OCI-LY1 (cell line): ENCODE measurements around the gene ACAD8.

ENCODE experiments used
- H2AFZ ChIP-seq: fragments of 200-600 bp; sonication (generic), shearing (Covaris generic); 2 replicates; pipeline ENCODE4 v1.6.0; 2014; ENCODE audit warnings: antibody characterized with exemption, mild to moderate bottlenecking, low read length
- H3F3A ChIP-seq: fragments of 200-600 bp; sonication (generic), shearing (Covaris generic); 2 replicates; pipeline ENCODE4 v1.6.0; 2014; ENCODE audit warnings: mild to moderate bottlenecking, antibody characterized with exemption, low read length, moderate library complexity; ENCODE audit not compliant: insufficient read depth
- H3K27ac ChIP-seq: fragments of 200-600 bp; sonication (generic); 2 replicates; pipeline ENCODE4 v1.5.1; 2014; ENCODE audit warnings: low read length, mixed run types, mild to moderate bottlenecking, low read depth; ENCODE audit not compliant: poor library complexity, severe bottlenecking
- H3K27me3 ChIP-seq: fragments of 200-600 bp; sonication (generic); 2 replicates; pipeline ENCODE4 v1.6.0; 2014; ENCODE audit warnings: antibody characterized with exemption, mild to moderate bottlenecking, low read length, moderate library complexity; ENCODE audit not compliant: insufficient read depth
- H3K36me3 ChIP-seq: fragments of 200-600 bp; sonication (generic); 2 replicates; pipeline ENCODE4 v1.6.1; 2014; ENCODE audit warnings: mild to moderate bottlenecking, antibody characterized with exemption, low read length, moderate library complexity, mixed read lengths; ENCODE audit not compliant: insufficient read depth
- H3K4me1 ChIP-seq: fragments of 200-600 bp; sonication (generic); 2 replicates; pipeline ENCODE4 v1.5.1; 2014; ENCODE audit warnings: mild to moderate bottlenecking, low read length, moderate library complexity; ENCODE audit not compliant: insufficient read depth, severe bottlenecking
- H3K4me2 ChIP-seq: fragments of 200-600 bp; sonication (generic), shearing (Covaris generic); 2 replicates; pipeline ENCODE4 v1.6.1; 2014; ENCODE audit warnings: low read length
- H3K4me3 ChIP-seq: fragments of 200-600 bp; sonication (generic); 2 replicates; pipeline ENCODE4 v1.5.1; 2014; ENCODE audit warnings: low read length, low read depth, mild to moderate bottlenecking, mixed read lengths; ENCODE audit not compliant: poor library complexity, severe bottlenecking
- H3K79me2 ChIP-seq: fragments of 200-600 bp; shearing (Covaris generic); 2 replicates; pipeline ENCODE4 v1.6.1; 2016; ENCODE audit warnings: mixed run types, low read length, mixed read lengths; ENCODE audit not compliant: insufficient read depth
- H3K9ac ChIP-seq: fragments of 200-600 bp; sonication (generic), shearing (Covaris generic); 2 replicates; pipeline ENCODE4 v1.6.1; 2014; ENCODE audit warnings: mild to moderate bottlenecking, low read length, mixed read lengths
- H3K9me2 ChIP-seq: fragments of 200-600 bp; sonication (generic), shearing (Covaris generic); 2 replicates; pipeline ENCODE4 v1.6.1; 2014; ENCODE audit warnings: low read depth, mild to moderate bottlenecking, low read length, mixed read lengths
- H3K9me3 ChIP-seq: fragments of 200-600 bp; shearing (Covaris generic); 2 replicates; pipeline ENCODE4 v1.6.1; 2014; ENCODE audit warnings: low read length, mixed read lengths
- H4K20me1 ChIP-seq: fragments of 200-600 bp; sonication (generic), shearing (Covaris generic); 2 replicates; pipeline ENCODE4 v1.6.0; 2016; ENCODE audit warnings: mild to moderate bottlenecking, low read length; ENCODE audit not compliant: insufficient read depth
- EZH2 ChIP-seq: fragments of 200-600 bp; sonication (generic), shearing (Covaris generic); IDR thresholded peaks from 2 replicates; pipeline ENCODE4 v1.8.0; 2017; ENCODE audit warnings: borderline replicate concordance, mixed run types, mild to moderate bottlenecking, antibody characterized with exemption, low read length, moderate library complexity, mixed read lengths
- TF ChIP-seq, protein P1 (sequence below): fragments of 200-600 bp; sonication (generic), shearing (Covaris generic); IDR thresholded peaks from 2 replicates; pipeline ENCODE4 v1.5.1; 2017; ENCODE audit warnings: mild to moderate bottlenecking, antibody characterized with exemption, low read length, moderate library complexity, mixed read lengths

Gene ACAD8

DNA sequence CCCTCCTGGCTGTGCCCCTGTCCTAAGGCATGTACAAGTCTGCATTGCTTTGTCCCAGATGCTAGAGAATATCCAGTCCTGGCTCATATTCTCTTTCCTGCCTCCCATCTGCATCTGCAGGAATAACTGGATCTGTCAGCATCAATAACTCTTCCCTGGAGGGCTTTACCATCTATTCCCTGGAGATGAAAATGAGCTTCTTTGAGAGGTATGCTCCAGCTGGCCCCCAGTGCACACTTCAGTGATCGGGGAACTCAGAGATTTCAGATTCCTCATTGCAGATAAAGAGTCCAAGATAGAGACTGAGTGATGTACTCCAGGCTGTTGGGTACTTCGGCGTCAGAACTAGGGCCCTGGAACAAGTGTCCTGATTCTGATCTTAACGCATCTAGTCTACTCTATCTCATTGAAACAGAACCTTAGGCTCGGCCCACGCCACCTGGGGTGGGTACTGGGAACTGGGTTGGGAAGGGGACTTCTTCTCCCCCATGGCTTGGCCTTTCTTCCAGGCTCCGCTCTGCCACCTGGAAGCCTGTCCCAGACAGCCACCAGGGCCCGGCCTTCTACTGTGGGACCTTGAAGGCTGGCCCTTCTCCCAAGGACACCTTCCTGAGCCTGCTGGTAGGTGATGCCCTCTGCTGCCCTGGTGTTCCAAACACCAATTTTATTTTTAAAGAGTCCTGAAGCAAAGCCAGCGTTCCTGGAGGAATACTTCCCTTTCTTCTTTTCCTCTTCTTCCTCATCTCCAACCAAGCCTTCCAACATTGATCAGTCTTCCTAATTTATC, 60.6 kb downstream of the ACAD8 start:
- H3K4me3 ChIP-seq = no peak overlapping the region
- no peaks in the 10 kb centered on the region for H3K4me1 ChIP-seq
- no peak overlapping the region for H3K9ac ChIP-seq
- no peaks in the 10 kb centered on the region for H3K9me2 ChIP-seq
- H4K20me1 ChIP-seq = no peaks in the 10 kb centered on the region
- no peak overlapping the region for H3K27ac ChIP-seq
- TF ChIP-seq, protein P1, sequence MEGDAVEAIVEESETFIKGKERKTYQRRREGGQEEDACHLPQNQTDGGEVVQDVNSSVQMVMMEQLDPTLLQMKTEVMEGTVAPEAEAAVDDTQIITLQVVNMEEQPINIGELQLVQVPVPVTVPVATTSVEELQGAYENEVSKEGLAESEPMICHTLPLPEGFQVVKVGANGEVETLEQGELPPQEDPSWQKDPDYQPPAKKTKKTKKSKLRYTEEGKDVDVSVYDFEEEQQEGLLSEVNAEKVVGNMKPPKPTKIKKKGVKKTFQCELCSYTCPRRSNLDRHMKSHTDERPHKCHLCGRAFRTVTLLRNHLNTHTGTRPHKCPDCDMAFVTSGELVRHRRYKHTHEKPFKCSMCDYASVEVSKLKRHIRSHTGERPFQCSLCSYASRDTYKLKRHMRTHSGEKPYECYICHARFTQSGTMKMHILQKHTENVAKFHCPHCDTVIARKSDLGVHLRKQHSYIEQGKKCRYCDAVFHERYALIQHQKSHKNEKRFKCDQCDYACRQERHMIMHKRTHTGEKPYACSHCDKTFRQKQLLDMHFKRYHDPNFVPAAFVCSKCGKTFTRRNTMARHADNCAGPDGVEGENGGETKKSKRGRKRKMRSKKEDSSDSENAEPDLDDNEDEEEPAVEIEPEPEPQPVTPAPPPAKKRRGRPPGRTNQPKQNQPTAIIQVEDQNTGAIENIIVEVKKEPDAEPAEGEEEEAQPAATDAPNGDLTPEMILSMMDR = no peak
- TF ChIP-seq EZH2 = no peak
- H3K79me2 ChIP-seq = no peaks in the 10 kb centered on the region
- H3F3A ChIP-seq = no peaks in the 10 kb centered on the region
- no peaks in the 10 kb centered on the region for H3K9me3 ChIP-seq
- H3K27me3 ChIP-seq = no peaks in the 10 kb centered on the region
- H3K36me3 ChIP-seq = no peaks in the 10 kb centered on the region
- H2AFZ ChIP-seq = no peak overlapping the region
- no peak overlapping the region for H3K4me2 ChIP-seq
